ENCODE measurements around the gene ERBB4. TPM values are rescaled to one million over a fixed set of nuclear protein-coding genes. Genes with fewer than 3 reads are reported as not detected.

ERBB4 gene
- total RNA-seq, 1 donor from 2014 or later: 1.2 TPM

DNA sequence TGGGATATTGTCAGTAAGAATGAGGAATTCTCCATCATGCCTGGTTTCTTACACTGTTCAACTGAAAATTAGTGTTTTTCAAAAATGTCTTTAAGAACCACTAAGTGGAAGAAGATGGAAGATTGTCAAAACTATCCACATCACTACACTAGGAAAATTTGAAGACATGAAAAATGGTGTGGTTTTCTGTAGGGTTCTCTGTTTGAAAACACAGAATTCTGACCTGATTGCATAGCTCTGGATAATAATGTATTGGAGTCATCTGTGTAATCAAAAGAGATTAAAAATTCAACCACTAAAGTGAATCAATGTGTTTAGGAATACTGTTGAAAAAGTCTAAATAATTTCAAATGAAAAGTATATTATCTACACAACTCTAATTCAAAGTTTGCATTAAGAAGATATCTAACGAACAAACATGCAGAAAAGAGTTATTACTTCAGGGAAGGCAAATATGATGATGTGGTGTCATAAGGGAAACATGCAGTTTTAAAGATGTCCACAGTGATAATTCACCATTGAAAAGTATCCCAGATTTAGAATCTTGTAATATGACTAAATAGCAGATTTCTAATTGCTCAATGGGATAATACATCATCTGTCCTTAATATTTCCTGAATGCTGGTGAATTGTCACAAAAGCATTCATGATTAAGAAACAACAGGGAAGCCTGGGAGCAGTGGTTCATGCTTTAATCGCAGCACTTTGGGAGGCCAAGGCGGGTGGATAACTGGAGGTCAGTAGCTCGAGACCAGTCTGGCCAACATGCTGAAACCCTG is 116.9 kb downstream of the ERBB4 start:
- Mint-ChIP-seq H3K27me3 (ENCODE audit: low read depth, unreplicated experiment) (no peaks in the 10 kb centered on the region), H3K27ac (ENCODE audit: unreplicated experiment) (no peak overlapping the region), H3K9me3 (ENCODE audit: unreplicated experiment) (peaks cover 1% of the 10 kb centered on the region), H3K4me3 (ENCODE audit: unreplicated experiment) (no peak overlapping the region), H3K36me3 (ENCODE audit: low read depth, unreplicated experiment) (no peaks in the 10 kb centered on the region), H3K4me1 (ENCODE audit: low read depth, unreplicated experiment) (no peaks in the 10 kb centered on the region)
- no peak overlapping the region for H3K4me3 ChIP-seq (ENCODE audit: insufficient read depth, low read depth, low read length)
- no peak for TF ChIP-seq CTCF (IDR thresholded peaks at IDR 0.05; ENCODE audit: insufficient read depth, low read depth, low read length)
- no peak for TF ChIP-seq EZH2 (IDR thresholded peaks at IDR 0.05; ENCODE audit: insufficient read depth, low read length)
- no peak overlapping the region for H3K27ac ChIP-seq (ENCODE audit: low read depth, low read length)
- H3K4me1 ChIP-seq (ENCODE audit: insufficient read depth, low read length): no peaks in the 10 kb centered on the region
- FAIRE-seq (no peak), DNase-seq (ENCODE audit: low read depth) (peak; percentile 78)
- no peak overlapping the region for H3K9ac ChIP-seq (ENCODE audit: low read length)
- no peak overlapping the region for H3K4me2 ChIP-seq (ENCODE audit: low read length)
- no peaks in the 10 kb centered on the region for H3K27me3 ChIP-seq (ENCODE audit: insufficient read depth, low read length)
- no peaks in the 10 kb centered on the region for H4K20me1 ChIP-seq (ENCODE audit: insufficient read depth, low read length)
- no peaks in the 10 kb centered on the region for H3K9me3 ChIP-seq (ENCODE audit: insufficient read depth, low read depth, low read length)
- H3K36me3 ChIP-seq (ENCODE audit: insufficient read depth, low read length): no peaks in the 10 kb centered on the region
- no peak overlapping the region for H2AFZ ChIP-seq (ENCODE audit: low read depth, low read length)
- H3K79me2 ChIP-seq (ENCODE audit: insufficient read depth, low read length): no peaks in the 10 kb centered on the region

GRCh38 chr2:212416086-212416485 is 122.5 kb downstream of the ERBB4 start:
- Histone ChIP-seq H3K36me3 (ENCODE audit: insufficient read depth, low read length) (no peaks in the 10 kb centered on the region), H3K4me2 (ENCODE audit: low read length) (no peak overlapping the region), H3K27me3 (ENCODE audit: insufficient read depth, low read length) (no peaks in the 10 kb centered on the region), H3K27ac (ENCODE audit: low read depth, low read length) (no peak overlapping the region), H3K79me2 (ENCODE audit: insufficient read depth, low read length) (no peaks in the 10 kb centered on the region), H3K4me3 (ENCODE audit: insufficient read depth, low read depth, low read length) (no peak overlapping the region), H3K4me1 (ENCODE audit: insufficient read depth, low read length) (no peaks in the 10 kb centered on the region), H3K9me3 (ENCODE audit: insufficient read depth, low read depth, low read length) (no peaks in the 10 kb centered on the region), H4K20me1 (ENCODE audit: insufficient read depth, low read length) (no peaks in the 10 kb centered on the region), H2AFZ (ENCODE audit: low read depth, low read length) (peak overlapping the region; percentile 13), H3K9ac (ENCODE audit: low read length) (no peak overlapping the region)
- Mint-ChIP-seq H3K9me3 (ENCODE audit: unreplicated experiment) (no peaks in the 10 kb centered on the region), H3K4me1 (ENCODE audit: low read depth, unreplicated experiment) (no peaks in the 10 kb centered on the region), H3K27me3 (ENCODE audit: low read depth, unreplicated experiment) (no peaks in the 10 kb centered on the region), H3K4me3 (ENCODE audit: unreplicated experiment) (no peak overlapping the region), H3K27ac (ENCODE audit: unreplicated experiment) (no peak overlapping the region), H3K36me3 (ENCODE audit: low read depth, unreplicated experiment) (no peaks in the 10 kb centered on the region)
- TF ChIP-seq CTCF (IDR thresholded peaks at IDR 0.05; ENCODE audit: insufficient read depth, low read depth, low read length): no peak
- TF ChIP-seq EZH2 (IDR thresholded peaks at IDR 0.05; ENCODE audit: insufficient read depth, low read length): no peak
- no peak for FAIRE-seq
- DNase-seq (ENCODE audit: low read depth): no peak

DNA sequence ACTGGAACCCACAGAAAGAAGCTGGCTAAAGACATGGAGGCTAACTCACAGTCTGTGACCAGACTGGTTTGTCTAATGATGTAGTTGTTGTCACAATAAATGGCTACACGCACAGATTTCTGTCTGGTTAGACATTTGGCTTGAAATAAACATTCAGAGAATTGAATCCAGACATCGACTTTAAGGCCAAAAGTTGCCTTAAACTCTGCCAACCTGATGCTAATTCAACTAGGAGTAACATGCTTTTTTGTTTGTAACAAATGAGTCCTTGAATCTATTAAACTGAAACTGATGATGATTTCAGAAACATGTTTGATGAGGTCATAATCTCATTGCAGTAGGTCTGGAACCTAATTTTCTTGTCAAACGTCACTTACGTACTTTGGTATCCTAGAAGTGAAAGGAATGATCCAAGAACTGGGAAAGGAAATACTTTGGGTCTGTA is 123.8 kb downstream of the ERBB4 start:
- no peak overlapping the region for H3K4me3 ChIP-seq (ENCODE audit: insufficient read depth, low read depth, low read length)
- no peaks in the 10 kb centered on the region for H3K79me2 ChIP-seq (ENCODE audit: insufficient read depth, low read length)
- H3K36me3 Mint-ChIP-seq (ENCODE audit: low read depth, unreplicated experiment): no peaks in the 10 kb centered on the region
- TF ChIP-seq CTCF (IDR thresholded peaks at IDR 0.05; ENCODE audit: insufficient read depth, low read depth, low read length) (no peak), EZH2 (IDR thresholded peaks at IDR 0.05; ENCODE audit: insufficient read depth, low read length) (no peak)
- no peaks in the 10 kb centered on the region for H3K27me3 ChIP-seq (ENCODE audit: insufficient read depth, low read length)
- H3K4me3 Mint-ChIP-seq (ENCODE audit: unreplicated experiment): no peak overlapping the region
- peak; percentile 14 for DNase-seq (ENCODE audit: low read depth)
- H2AFZ ChIP-seq (ENCODE audit: low read depth, low read length): peak overlapping the region; percentile 47
- no peaks in the 10 kb centered on the region for H3K4me1 ChIP-seq (ENCODE audit: insufficient read depth, low read length)
- no peaks in the 10 kb centered on the region for H3K9me3 Mint-ChIP-seq (ENCODE audit: unreplicated experiment)
- H4K20me1 ChIP-seq (ENCODE audit: insufficient read depth, low read length): no peaks in the 10 kb centered on the region
- FAIRE-seq: no peak
- no peak overlapping the region for H3K9ac ChIP-seq (ENCODE audit: low read length)
- H3K9me3 ChIP-seq (ENCODE audit: insufficient read depth, low read depth, low read length): no peaks in the 10 kb centered on the region
- no peaks in the 10 kb centered on the region for H3K27me3 Mint-ChIP-seq (ENCODE audit: low read depth, unreplicated experiment)
- H3K27ac ChIP-seq (ENCODE audit: low read depth, low read length): no peak overlapping the region
- H3K27ac Mint-ChIP-seq (ENCODE audit: unreplicated experiment): no peak overlapping the region
- no peak overlapping the region for H3K4me2 ChIP-seq (ENCODE audit: low read length)
- no peaks in the 10 kb centered on the region for H3K36me3 ChIP-seq (ENCODE audit: insufficient read depth, low read length)
- no peaks in the 10 kb centered on the region for H3K4me1 Mint-ChIP-seq (ENCODE audit: low read depth, unreplicated experiment)

All from astrocyte (in vitro differentiated cells and primary cell).